GM18505 (cell line): ENCODE data around the gene RIOK3.

Source experiments
- ATAC-seq: cut with Tn5 transposase; IDR thresholded peaks from one replicate; pipeline ENCODE4 v1.9.1; 2021; ENCODE audit not compliant: unreplicated experiment
- POLR2A ChIP-seq: IDR thresholded peaks from 4 replicates; pipeline ENCODE4 v1.6.1; 2011; ENCODE audit warnings: borderline replicate concordance; ENCODE audit not compliant: insufficient read depth, insufficient read length; ENCODE audit errors: extremely low read depth

RIOK3 gene

GRCh38 chr18:23433360-23433759, 19.7 kb upstream of the RIOK3 start:
- ATAC-seq = no peak
- TF ChIP-seq POLR2A = no peak

- TF ChIP-seq POLR2A = peak; percentile 72
- peak; percentile 96 for ATAC-seq
These were observed 15.6 kb upstream of the RIOK3 start for GRCh38 chr18:23437357-23438045.

GRCh38 chr18:23438046-23438377, 15.1 kb upstream of the RIOK3 start:
- TF ChIP-seq POLR2A = no peak
- ATAC-seq = no peak

- no peak for TF ChIP-seq POLR2A
- no peak for ATAC-seq
These were observed 14.3 kb upstream of the RIOK3 start for GRCh38 chr18:23438608-23439366.

GRCh38 chr18:23440131-23440530, 13.0 kb upstream of the RIOK3 start:
- ATAC-seq = no peak
- no peak for TF ChIP-seq POLR2A

GRCh38 chr18:23442958-23443357, 10.1 kb upstream of the RIOK3 start:
- TF ChIP-seq POLR2A = no peak
- ATAC-seq = no peak

- no peak for TF ChIP-seq POLR2A
- ATAC-seq = no peak
These were observed 4.8 kb upstream of the RIOK3 start for GRCh38 chr18:23448291-23448690.

GRCh38 chr18:23450022-23450421, 3.1 kb upstream of the RIOK3 start:
- TF ChIP-seq POLR2A = no peak
- no peak for ATAC-seq

- ATAC-seq = no peak
- TF ChIP-seq POLR2A = no peak
These were observed 2.1 kb upstream of the RIOK3 start for GRCh38 chr18:23451011-23451410.

GRCh38 chr18:23451491-23451890, 1.6 kb upstream of the RIOK3 start:
- no peak for ATAC-seq
- TF ChIP-seq POLR2A = peak; percentile 19

- TF ChIP-seq POLR2A = no peak
- ATAC-seq = no peak
These were observed 750 bp upstream of the RIOK3 start for GRCh38 chr18:23452347-23452727.

GRCh38 chr18:23453680-23454058, 582 bp downstream of the RIOK3 start:
- TF ChIP-seq POLR2A = no peak
- no peak for ATAC-seq

- no peak for TF ChIP-seq POLR2A
- no peak for ATAC-seq
These were observed 3.7 kb downstream of the RIOK3 start for GRCh38 chr18:23456835-23457234.

- no peak for ATAC-seq
- no peak for TF ChIP-seq POLR2A
These were observed 5.9 kb downstream of the RIOK3 start for GRCh38 chr18:23458830-23459529.
